Erythroblast (primary cell): ENCODE results near the gene PRKCZ.

Source experiments
- GATA1 ChIP-seq: IDR thresholded peaks from 2 replicates; pipeline ENCODE4 v1.6.1; 2011; ENCODE audit warnings: low read depth, mild to moderate bottlenecking, control low read depth, low read length, moderate library complexity
- POLR2A ChIP-seq: IDR thresholded peaks from 2 replicates; pipeline ENCODE4 v1.6.1; 2011; ENCODE audit warnings: mild to moderate bottlenecking, low read length

- TF ChIP-seq POLR2A, result no peak
- no peak for TF ChIP-seq GATA1
Observed at GRCh38 chr1:2168535-2168934, 118.3 kb downstream of the PRKCZ start.
